Fibroblast of the aortic adventitia (primary cell): ENCODE measurements around the gene ZNF277. TPM values are rescaled to one million over a fixed set of nuclear protein-coding genes. Genes with fewer than 3 reads are reported as not detected.

Experiments
- DNase-seq: peaks from one replicate; pipeline ENCODE4 v3.0.0-alpha.2; 2010; ENCODE audit warnings: low read depth
- H3K4me3 ChIP-seq: 2 replicates; pipeline ENCODE4 v1.5.1; 2011; ENCODE audit warnings: low read depth, mild to moderate bottlenecking, control low read depth, low read length, moderate library complexity
- total RNA-seq: library from RNA; depleted of rRNA; stranded (reverse); fragments of >200 nt; gene quantifications from 2 replicates; pipeline ENCODE4 v1.2.3, GENCODE V29; 2012; ENCODE audit warnings: low replicate concordance
- TF ChIP-seq, protein P1 (sequence below): IDR thresholded peaks from 2 replicates; pipeline ENCODE4 v1.5.1; 2011; ENCODE audit warnings: mild to moderate bottlenecking, low read length, control low read depth, inconsistent platforms; ENCODE audit not compliant: insufficient read depth

The ZNF277 gene
- total RNA-seq, 1 donor = 41.4 TPM

DNA sequence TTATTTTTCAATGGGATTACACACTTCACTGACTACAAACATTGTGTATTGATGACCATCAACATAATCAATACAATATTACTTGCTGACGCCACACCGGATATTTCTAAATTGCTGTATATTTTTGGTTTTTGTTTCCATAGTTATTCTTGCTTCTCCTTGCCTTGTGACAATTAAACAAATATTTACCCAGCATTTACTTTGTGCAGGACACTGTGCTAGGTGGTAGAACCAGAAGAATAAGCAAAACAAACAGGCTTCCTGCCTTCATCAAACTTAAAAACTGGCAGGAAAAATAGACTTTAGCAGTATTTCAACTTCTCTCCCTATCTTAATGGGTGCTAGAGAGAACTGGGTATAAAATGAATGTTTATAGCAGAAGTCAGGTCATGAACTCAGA lies 50.6 kb downstream of the ZNF277 start:
- TF ChIP-seq, protein P1, sequence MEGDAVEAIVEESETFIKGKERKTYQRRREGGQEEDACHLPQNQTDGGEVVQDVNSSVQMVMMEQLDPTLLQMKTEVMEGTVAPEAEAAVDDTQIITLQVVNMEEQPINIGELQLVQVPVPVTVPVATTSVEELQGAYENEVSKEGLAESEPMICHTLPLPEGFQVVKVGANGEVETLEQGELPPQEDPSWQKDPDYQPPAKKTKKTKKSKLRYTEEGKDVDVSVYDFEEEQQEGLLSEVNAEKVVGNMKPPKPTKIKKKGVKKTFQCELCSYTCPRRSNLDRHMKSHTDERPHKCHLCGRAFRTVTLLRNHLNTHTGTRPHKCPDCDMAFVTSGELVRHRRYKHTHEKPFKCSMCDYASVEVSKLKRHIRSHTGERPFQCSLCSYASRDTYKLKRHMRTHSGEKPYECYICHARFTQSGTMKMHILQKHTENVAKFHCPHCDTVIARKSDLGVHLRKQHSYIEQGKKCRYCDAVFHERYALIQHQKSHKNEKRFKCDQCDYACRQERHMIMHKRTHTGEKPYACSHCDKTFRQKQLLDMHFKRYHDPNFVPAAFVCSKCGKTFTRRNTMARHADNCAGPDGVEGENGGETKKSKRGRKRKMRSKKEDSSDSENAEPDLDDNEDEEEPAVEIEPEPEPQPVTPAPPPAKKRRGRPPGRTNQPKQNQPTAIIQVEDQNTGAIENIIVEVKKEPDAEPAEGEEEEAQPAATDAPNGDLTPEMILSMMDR = no peak

DNA sequence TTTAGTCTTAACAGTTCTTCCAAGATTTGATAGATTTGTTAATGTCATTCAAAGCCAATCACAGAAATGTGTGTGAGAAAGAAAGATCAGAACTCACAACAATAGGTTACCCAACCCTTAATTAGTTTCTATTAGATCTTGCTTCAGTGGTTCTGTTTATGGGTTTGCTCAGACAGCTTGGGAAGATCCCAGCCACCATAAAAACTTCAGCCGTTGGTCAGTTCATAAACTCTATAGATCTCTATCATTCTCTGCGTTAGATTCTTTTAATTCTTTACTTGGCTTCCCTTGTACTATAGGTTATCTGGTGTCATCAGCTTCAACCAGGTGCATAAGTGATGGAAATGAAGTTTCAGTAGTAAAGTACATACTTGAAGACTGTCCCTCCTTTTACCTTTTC lies 54.4 kb downstream of the ZNF277 start:
- H3K4me3 ChIP-seq = no peak overlapping the region
- TF ChIP-seq, protein P1 = no peak
- no peak for DNase-seq

More for the DNA sequence above, 50.6 kb downstream of the ZNF277 start:
- H3K4me3 ChIP-seq = no peak overlapping the region
- no peak for DNase-seq

DNA sequence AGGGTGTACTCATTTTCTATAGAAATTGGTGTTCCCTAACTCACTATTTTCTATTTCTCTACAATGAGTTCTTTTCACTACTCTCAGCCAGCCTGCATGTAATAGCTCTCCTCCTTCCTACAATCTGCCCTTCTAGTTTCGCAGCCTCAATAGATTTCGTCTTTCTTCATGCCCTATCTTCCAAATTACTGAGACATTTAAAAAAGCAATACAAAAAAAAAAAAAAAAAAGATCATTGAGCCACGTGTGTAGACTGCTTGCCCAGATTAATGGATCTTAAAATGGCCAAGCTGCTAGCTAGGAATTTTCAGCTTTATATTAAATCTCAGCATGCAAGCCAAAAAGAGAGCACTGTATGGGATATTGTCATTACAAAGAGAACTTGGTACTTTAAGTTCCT lies 55.5 kb downstream of the ZNF277 start:
- no peak for DNase-seq

DNA sequence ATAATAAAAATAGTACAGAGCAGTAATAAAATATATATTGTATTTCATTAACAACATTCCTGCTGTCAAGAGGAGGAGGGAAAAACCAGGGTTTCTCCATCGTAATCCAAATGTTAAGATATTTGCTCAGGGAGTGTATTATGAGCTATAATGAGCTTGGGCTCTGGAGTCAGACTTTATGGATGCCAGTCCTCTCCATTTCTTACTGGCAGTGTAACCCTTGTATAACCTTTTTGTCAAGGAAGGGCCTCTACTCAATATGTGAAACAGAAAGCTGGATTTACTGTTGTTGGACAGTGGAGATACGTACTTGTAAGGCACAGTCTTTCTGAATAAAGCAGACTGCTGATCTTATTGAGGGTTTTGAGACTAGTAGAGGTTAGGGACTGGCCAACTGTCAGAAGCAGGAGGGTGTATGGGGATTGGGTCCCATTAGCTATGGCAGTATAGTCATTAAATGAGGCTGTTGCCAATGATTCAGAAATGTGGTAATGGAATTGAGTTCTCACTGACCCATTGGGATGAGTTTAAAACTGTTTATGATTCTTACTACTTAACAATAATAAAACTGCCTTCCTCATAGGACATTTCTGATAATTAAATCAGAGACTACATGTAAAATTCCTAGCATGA lies 56.5 kb downstream of the ZNF277 start:
- TF ChIP-seq, protein P1 = no peak
- H3K4me3 ChIP-seq = no peak overlapping the region
- no peak for DNase-seq

More for the DNA sequence above, 55.5 kb downstream of the ZNF277 start:
- no peak overlapping the region for H3K4me3 ChIP-seq
- TF ChIP-seq, protein P1 = no peak

DNA sequence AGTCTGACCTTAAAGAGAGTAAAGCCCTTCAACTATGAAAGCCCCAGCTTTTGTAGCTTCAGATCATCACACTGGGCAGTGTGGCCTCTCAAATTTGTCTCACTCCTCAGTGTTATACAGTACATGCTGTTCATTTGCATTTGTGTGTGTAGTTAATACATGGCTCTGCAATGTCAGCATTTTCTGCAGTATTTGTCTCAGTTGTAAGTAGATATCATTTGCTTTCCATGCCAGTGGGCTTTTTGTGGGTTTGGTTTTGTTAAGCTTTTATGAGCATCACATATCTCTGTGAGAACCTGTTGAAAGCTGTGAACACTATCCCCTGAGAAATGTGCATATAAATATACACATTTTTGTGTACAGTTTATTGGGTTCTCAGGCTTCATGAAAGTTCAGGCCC lies 57.0 kb downstream of the ZNF277 start:
- TF ChIP-seq, protein P1 = no peak
- no peak for DNase-seq
- H3K4me3 ChIP-seq = no peak overlapping the region

DNA sequence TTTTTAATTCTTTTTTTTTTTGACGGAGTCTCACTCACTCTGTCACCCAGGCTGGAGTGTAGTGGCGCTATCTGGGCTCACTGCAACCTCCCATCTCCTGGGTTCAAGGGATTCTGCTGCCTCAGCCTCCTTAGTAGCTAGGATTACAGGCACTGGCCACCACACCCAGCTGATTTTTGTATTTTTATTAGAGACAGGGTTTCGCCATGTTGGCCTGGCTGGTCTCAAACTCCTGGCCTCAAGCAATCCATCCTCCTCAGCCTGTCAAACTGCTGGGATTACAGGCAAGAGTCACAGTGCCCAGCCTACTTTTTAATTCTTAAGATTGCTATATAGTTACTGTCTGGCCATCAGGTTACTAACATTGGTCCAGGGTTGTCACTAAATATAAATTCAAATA lies 59.6 kb downstream of the ZNF277 start:
- no peak for DNase-seq

More for the DNA sequence above, 59.6 kb downstream of the ZNF277 start:
- H3K4me3 ChIP-seq = no peak overlapping the region
- TF ChIP-seq, protein P1 = no peak
